Gastrocnemius medialis (tissue), 4 donors: Measurements from ENCODE around the gene PCLO. TPM values are rescaled to one million over a fixed set of nuclear protein-coding genes. Genes with fewer than 3 reads are reported as not detected.

Source experiments
- ATAC-seq, 2 donors: fragments of 150-250 bp; one replicate each; pipeline ENCODE4 v1.9.1; 2016
- DNase-seq, 2 donors: peaks; one replicate each; pipeline ENCODE4 v3.0.0-alpha.2; 2019
- H3K27ac ChIP-seq, 4 donors: fragments of 200-600 bp; sonication (generic); 1 replicate in 1 of 4; 2 replicates in 3 of 4; pipeline ENCODE4 v1.5.1; 2016 to 2018; ENCODE audit warnings: mild to moderate bottlenecking in 2 of 4, moderate library complexity in 1 of 4
- H3K27me3 ChIP-seq, 3 donors: fragments of 200-600 bp; sonication (generic) in 2 of 3; 1 replicate in 1 of 3; 2 replicates in 2 of 3; pipeline versions ENCODE4 v1.5.1 to v1.6.0; 2016 to 2019; ENCODE audit warnings: mild to moderate bottlenecking in 1 of 3, moderate library complexity in 1 of 3
- H3K36me3 ChIP-seq, 2 donors: fragments of 200-600 bp; sonication (generic) in 1 of 2; one replicate each; pipeline ENCODE4 v1.5.1; 2017 to 2018
- H3K4me1 ChIP-seq, 2 donors: fragments of 200-600 bp; sonication (generic) in 1 of 2; one replicate each; pipeline ENCODE4 v1.5.1; 2016 to 2017; ENCODE audit warnings: mild to moderate bottlenecking in 2 of 2
- H3K4me3 ChIP-seq, 4 donors: fragments of 200-600 bp; sonication (generic) in 3 of 4; 1 replicate in 1 of 4; 2 replicates in 3 of 4; pipeline ENCODE4 v1.5.1; 2016 to 2019; ENCODE audit warnings: mild to moderate bottlenecking in 2 of 4
- H3K9me3 ChIP-seq, 3 donors: fragments of 200-600 bp; sonication (generic) in 2 of 3; 1 replicate in 1 of 3; 2 replicates in 2 of 3; pipeline ENCODE4 v1.5.1; 2016 to 2019
- CTCF ChIP-seq, 5 experiments: fragments of 450-650 bp in 3 of 5; fragments of 200-600 bp in 2 of 5; sonication (generic) in 2 of 5; IDR thresholded peaks in 4 of 5; conservative IDR thresholded peaks in 1 of 5; 1 replicate in 4 of 5; 2 replicates in 1 of 5; pipeline ENCODE4 v1.5.1; 2016 to 2019; ENCODE audit warnings: antibody characterized with exemption in 5 of 5, mild to moderate bottlenecking in 3 of 5, moderate library complexity in 3 of 5
- POLR2A ChIP-seq, 2 donors: fragments of 450-650 bp; IDR thresholded peaks; one replicate each; pipeline ENCODE4 v1.6.1; 2017; ENCODE audit warnings: antibody characterized with exemption in 2 of 2, mild to moderate bottlenecking in 2 of 2, moderate library complexity in 2 of 2
- in situ Hi-C, 4 donors: fragments of 200-750 bp; cut with MboI; loops; one replicate each; pipeline versions ENCODE4 v1.15.0 to v1.8.0; 2017; ENCODE audit warnings: low sequenced_read_pairs in 4 of 4
- intact Hi-C: fragments of 100-400 bp; cut with DNase I; formaldehyde crosslinking; loops from one replicate; pipeline ENCODE4 v1.15.1; 2023; ENCODE audit warnings: low total_unique reads
- total RNA-seq, 4 donors: library from RNA; depleted of rRNA; stranded (reverse); fragments of >200 nt; gene quantifications; one replicate each; pipeline versions ENCODE4 v1.1.0 to v1.2.3, GENCODE V29; 2016

PCLO gene
- total RNA-seq, 4 donors from 2014 or later = 0.05 to 0.29 TPM; not detected in 2

DNA sequence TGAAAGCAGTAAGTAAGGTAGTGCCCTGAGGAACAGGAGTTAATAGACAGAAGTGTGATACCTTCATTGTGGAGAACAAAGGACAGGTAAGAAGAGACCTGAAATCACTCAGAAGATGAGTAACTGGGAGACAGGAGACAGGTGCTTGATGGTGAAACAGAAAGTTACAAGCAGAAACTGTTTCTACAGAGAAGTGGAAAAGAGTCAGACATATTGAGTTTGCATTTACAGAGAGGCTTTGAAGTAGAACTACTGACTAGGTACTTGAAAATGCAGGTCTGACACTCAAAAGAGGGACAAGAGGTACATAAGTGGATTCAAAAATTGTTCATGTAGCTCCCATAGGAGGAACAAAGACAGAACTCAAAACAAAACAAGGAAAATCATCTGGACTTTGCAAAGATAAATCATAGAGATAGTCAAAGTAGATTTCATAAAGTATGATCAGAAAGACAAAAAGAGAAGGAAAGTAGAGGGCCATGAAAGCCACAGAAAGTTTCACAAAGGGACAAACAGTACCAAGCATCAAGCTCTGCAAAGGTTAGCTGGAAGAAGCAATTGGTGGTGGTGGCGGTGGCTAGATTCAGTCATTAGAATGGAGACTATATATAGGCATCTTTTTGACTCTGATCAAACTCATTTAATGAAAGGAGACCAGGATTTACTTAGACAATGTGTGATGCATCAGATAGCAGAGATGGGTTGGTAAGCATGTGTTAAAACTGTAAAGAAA lies 198.4 kb downstream of the PCLO start:
- H3K36me3 ChIP-seq = no peaks in the 10 kb centered on the region
- in situ Hi-C loops = no loop called here
- H3K4me1 ChIP-seq = no peaks in the 10 kb centered on the region
- DNase-seq (no peak), ATAC-seq (no peak)
- no peak overlapping the region for H3K4me3 ChIP-seq
- H3K27ac ChIP-seq = no peak overlapping the region
- TF ChIP-seq CTCF (IDR thresholded peaks at IDR 0.05 in 4 of 5, conservative IDR thresholded peaks at IDR 0.05 in 1 of 5) (no peak), POLR2A (IDR thresholded peaks at IDR 0.05) (no peak)
- H3K9me3 ChIP-seq = no peaks in the 10 kb centered on the region
- no peaks in the 10 kb centered on the region for H3K27me3 ChIP-seq
- intact Hi-C loops = no loop called here

DNA sequence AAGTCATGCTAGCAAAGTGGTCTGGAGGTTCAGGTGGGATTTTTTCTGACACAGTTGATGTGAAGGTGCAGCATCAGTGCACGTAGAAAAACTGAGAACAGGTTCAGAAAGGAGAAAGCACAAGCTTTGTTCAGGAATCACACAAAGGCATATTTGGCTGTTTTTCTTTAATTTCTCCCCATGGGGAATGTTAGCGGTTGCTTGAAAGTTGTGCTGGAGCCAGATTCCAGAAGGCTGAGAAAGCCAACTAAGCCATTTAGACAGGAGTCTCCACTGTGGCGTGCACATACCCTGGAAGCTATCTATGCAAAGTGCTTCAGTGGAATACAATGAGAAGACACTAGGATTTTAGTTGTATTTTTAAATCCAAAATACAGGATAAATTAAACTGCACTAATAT lies 201.4 kb downstream of the PCLO start:
- ATAC-seq (no peak), DNase-seq (no peak)
- no peaks in the 10 kb centered on the region for H3K4me1 ChIP-seq
- no peaks in the 10 kb centered on the region for H3K36me3 ChIP-seq
- TF ChIP-seq POLR2A (IDR thresholded peaks at IDR 0.05) (no peak), CTCF (IDR thresholded peaks at IDR 0.05 in 4 of 5, conservative IDR thresholded peaks at IDR 0.05 in 1 of 5) (no peak)
- no peak overlapping the region for H3K27ac ChIP-seq
- in situ Hi-C loops (no loop called here), intact Hi-C loops (no loop called here)
- no peaks in the 10 kb centered on the region for H3K27me3 ChIP-seq
- H3K9me3 ChIP-seq = no peaks in the 10 kb centered on the region
- H3K4me3 ChIP-seq = no peak overlapping the region

GRCh38 chr7:82959528-82959927 lies 203.2 kb downstream of the PCLO start:
- H3K27me3 ChIP-seq = no peaks in the 10 kb centered on the region
- DNase-seq = no peak
- no peak overlapping the region for H3K27ac ChIP-seq
- H3K9me3 ChIP-seq = no peaks in the 10 kb centered on the region
- in situ Hi-C loops = no loop called here
- no peak for ATAC-seq
- H3K4me3 ChIP-seq = no peak overlapping the region
- no peaks in the 10 kb centered on the region for H3K4me1 ChIP-seq
- TF ChIP-seq POLR2A (IDR thresholded peaks at IDR 0.05) (no peak), CTCF (IDR thresholded peaks at IDR 0.05 in 4 of 5, conservative IDR thresholded peaks at IDR 0.05 in 1 of 5) (no peak)
- no peaks in the 10 kb centered on the region for H3K36me3 ChIP-seq
- intact Hi-C loops = no loop called here

GRCh38 chr7:82957521-82957920 lies 205.2 kb downstream of the PCLO start:
- TF ChIP-seq CTCF (IDR thresholded peaks at IDR 0.05 in 4 of 5, conservative IDR thresholded peaks at IDR 0.05 in 1 of 5) (no peak), POLR2A (IDR thresholded peaks at IDR 0.05) (no peak)
- no peak overlapping the region for H3K4me3 ChIP-seq
- no peaks in the 10 kb centered on the region for H3K9me3 ChIP-seq
- H3K4me1 ChIP-seq = no peaks in the 10 kb centered on the region
- ATAC-seq (no peak), DNase-seq (no peak)
- H3K36me3 ChIP-seq = no peaks in the 10 kb centered on the region
- H3K27me3 ChIP-seq = no peaks in the 10 kb centered on the region
- H3K27ac ChIP-seq = no peak overlapping the region
- intact Hi-C loops = no loop called here
- in situ Hi-C loops = no loop called here
